ENCODE data around the gene PRR12.

- no peak for TF ChIP-seq CTCF (IDR thresholded peaks at IDR 0.05)
- TF ChIP-seq EZH2 (IDR thresholded peaks at IDR 0.05; ENCODE audit: borderline replicate concordance, insufficient read depth, low read depth, low read length, poor library complexity, severe bottlenecking) = no peak
Observed at GRCh38 chr19:49626226-49626625, 35.2 kb downstream of the PRR12 start.
